ENCODE data around the gene GATB.
"Not testable (repeated sequence)": the region's sequence is repeated elsewhere in the genome, so short reads cannot be mapped to it uniquely, and the experiment has no call there.

Gene GATB

GRCh38 chr4:151736361-151736760, 24.4 kb downstream of the GATB start:
- POLR2A ChIA-PET = no interaction called here
- TF ChIP-seq, protein P1, sequence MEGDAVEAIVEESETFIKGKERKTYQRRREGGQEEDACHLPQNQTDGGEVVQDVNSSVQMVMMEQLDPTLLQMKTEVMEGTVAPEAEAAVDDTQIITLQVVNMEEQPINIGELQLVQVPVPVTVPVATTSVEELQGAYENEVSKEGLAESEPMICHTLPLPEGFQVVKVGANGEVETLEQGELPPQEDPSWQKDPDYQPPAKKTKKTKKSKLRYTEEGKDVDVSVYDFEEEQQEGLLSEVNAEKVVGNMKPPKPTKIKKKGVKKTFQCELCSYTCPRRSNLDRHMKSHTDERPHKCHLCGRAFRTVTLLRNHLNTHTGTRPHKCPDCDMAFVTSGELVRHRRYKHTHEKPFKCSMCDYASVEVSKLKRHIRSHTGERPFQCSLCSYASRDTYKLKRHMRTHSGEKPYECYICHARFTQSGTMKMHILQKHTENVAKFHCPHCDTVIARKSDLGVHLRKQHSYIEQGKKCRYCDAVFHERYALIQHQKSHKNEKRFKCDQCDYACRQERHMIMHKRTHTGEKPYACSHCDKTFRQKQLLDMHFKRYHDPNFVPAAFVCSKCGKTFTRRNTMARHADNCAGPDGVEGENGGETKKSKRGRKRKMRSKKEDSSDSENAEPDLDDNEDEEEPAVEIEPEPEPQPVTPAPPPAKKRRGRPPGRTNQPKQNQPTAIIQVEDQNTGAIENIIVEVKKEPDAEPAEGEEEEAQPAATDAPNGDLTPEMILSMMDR (IDR thresholded peaks at IDR 0.05; ENCODE audit: control extremely low read depth, extremely low read depth, low read depth, missing control alignments) = no peak
- CTCF ChIA-PET = no interaction called here
- DNase-seq (ENCODE audit: extremely low spot score) = no peak

GRCh38 chr4:151731670-151732069, 29.1 kb downstream of the GATB start:
- POLR2A ChIA-PET; CTCF ChIA-PET; DNase-seq (ENCODE audit: extremely low spot score): not testable (repeated sequence)

GRCh38 chr4:151729731-151730559, 30.9 kb downstream of the GATB start:
- DNase-seq (ENCODE audit: extremely low spot score) = no peak
- POLR2A ChIA-PET = no interaction called here
- TF ChIP-seq, protein P1 (IDR thresholded peaks at IDR 0.05; ENCODE audit: control extremely low read depth, extremely low read depth, low read depth, missing control alignments) = no peak
- CTCF ChIA-PET = interaction anchor here (2.0 to 2.2 kb wide), 2 partner anchors 10 to 30 kb away, joined by 4 to 11 read pairs; no protein-coding TSS in a partner anchor

DNA sequence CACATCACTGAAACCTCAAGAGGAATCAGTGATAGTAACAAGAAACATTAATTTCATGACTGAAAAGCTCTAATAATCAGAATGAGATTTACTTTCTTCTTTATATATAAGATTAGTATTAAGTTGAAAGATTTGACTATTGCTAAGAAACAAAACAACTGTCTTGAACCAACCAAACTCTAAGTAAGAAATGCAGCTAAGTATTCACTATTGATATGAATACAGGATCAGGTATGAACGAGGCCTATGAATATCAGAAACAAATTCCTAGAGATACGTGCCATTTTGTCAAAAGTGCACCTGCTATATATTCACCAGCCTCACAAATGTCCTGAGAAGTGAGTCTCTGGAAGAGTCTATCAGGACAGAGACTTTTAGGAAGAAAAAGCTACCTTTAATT, 32.1 kb downstream of the GATB start:
- POLR2A ChIA-PET = no interaction called here
- TF ChIP-seq, protein P1 (IDR thresholded peaks at IDR 0.05; ENCODE audit: control extremely low read depth, extremely low read depth, low read depth, missing control alignments) = no peak

DNA sequence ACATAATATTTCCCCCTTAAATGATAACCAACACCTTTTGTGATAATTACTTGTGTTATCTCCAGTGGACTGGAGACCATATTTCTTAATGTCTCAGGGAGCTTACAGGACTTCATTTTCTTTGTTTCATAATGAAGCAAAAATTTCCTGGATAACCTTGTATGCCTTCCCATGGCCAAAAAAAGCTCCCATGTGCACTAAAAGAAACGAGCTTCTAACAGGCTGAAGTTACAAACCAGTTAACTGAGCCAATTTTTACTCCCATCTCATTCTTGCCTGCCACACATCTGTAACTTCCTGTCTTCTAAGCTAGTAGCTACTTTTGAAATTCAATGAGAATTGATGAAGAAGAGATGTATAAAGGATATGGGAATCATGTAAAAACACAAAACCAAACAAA, 32.8 kb downstream of the GATB start:
- ChIA-PET POLR2A (no interaction called here), CTCF (interaction anchor here (0.9 to 2.2 kb wide), 9 partner anchors 10 to 641 kb away, joined by 3 to 11 read pairs (median 4); no protein-coding TSS in a partner anchor)
- TF ChIP-seq, protein P1 (IDR thresholded peaks at IDR 0.05; ENCODE audit: control extremely low read depth, extremely low read depth, low read depth, missing control alignments) = no peak
- DNase-seq (ENCODE audit: extremely low spot score) = no peak

More for the DNA sequence above, 32.1 kb downstream of the GATB start:
- DNase-seq (ENCODE audit: extremely low spot score) = no peak
- CTCF ChIA-PET = interaction anchor here (0.7 to 2.2 kb wide), 10 partner anchors 10 to 641 kb away, joined by 3 to 11 read pairs (median 4); no protein-coding TSS in a partner anchor

DNA sequence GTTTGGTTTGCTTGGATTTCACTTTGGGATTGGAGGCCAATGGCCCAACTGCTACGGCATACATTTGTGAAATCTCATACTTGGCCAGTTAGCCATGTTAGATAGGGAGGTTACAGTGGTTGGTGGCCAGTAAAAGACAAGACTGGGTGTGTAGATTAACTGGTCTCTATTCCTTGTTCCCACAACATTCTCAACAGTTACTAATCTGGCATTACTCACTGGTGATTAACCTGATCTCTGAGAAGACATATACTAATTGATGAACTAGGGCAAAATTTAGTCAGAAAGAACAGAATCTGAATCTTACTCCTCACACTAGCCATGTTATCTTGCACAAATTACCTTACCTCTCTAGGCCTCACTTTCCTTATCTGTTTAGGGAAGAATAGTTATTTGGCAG, 33.4 kb downstream of the GATB start:
- TF ChIP-seq, protein P1 (IDR thresholded peaks at IDR 0.05; ENCODE audit: control extremely low read depth, extremely low read depth, low read depth, missing control alignments) = no peak
- ChIA-PET POLR2A (no interaction called here), CTCF (interaction anchor here (1.0 to 1.5 kb wide), 3 partner anchors 9 to 18 kb away, joined by 3 to 5 read pairs (median 4); no protein-coding TSS in a partner anchor)
- DNase-seq (ENCODE audit: extremely low spot score) = no peak

DNA sequence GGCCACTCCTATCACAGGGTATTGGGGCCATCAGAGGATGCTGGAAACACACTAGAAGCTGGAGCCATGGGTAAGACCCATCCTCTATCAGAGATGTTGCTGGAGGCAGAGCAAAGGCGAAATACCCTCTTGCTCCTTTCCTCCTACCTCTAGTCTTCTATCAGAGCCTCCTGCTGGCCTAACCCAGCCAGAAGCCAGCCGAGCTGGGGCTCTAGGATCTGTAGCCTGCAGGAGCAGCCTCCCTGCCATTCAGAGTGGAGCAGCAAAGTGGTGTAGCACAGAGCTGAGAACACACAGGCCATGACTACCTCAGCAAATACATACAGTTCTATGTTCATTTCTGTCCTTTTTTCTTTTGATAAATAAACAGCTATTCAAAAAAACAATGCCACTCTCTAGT, 35.7 kb downstream of the GATB start:
- POLR2A ChIA-PET = no interaction called here
- DNase-seq (ENCODE audit: extremely low spot score) = no peak
- TF ChIP-seq, protein P1 (IDR thresholded peaks at IDR 0.05; ENCODE audit: control extremely low read depth, extremely low read depth, low read depth, missing control alignments) = no peak
- CTCF ChIA-PET = interaction anchor here (1.3 to 2.0 kb wide), 3 partner anchors 9 to 21 kb away, joined by 3 to 4 read pairs (median 4); no protein-coding TSS in a partner anchor
